CD4-positive, CD25-positive, alpha-beta regulatory T cell (primary cell): Measurements from ENCODE around the gene IGFN1. TPM values are rescaled to one million over a fixed set of nuclear protein-coding genes. Genes with fewer than 3 reads are reported as not detected.

ENCODE experiments used
- ATAC-seq, 2 donors: fragments of 150-1000 bp; cut with Tn5 transposase; one replicate each; pipeline ENCODE4 v1.10.0; 2021; ENCODE audit warnings: low read depth in 2 of 2, moderate number of reproducible peaks in 2 of 2, moderate library complexity in 1 of 2
- DNase-seq, 3 donors: peaks; one replicate each; pipeline versions ENCODE4 v3.0.0 to v3.0.0-alpha.2; 2012 to 2022; ENCODE audit warnings: mixed read lengths in 1 of 3
- H3K27ac ChIP-seq: one replicate; pipeline ENCODE4 v1.7.0; 2013; ENCODE audit warnings: mild to moderate bottlenecking, low read length; ENCODE audit not compliant: insufficient read depth, poor library complexity, severe bottlenecking
- H3K27me3 ChIP-seq: one replicate; pipeline ENCODE4 v1.7.0; 2013; ENCODE audit warnings: low read length; ENCODE audit not compliant: control insufficient read depth, insufficient read depth
- H3K36me3 ChIP-seq: one replicate; pipeline ENCODE4 v1.7.0; 2013; ENCODE audit warnings: mild to moderate bottlenecking, low read length, moderate library complexity; ENCODE audit not compliant: control insufficient read depth, insufficient read depth
- H3K4me1 ChIP-seq: 2 replicates; pipeline ENCODE4 v1.7.0; 2013; ENCODE audit warnings: mild to moderate bottlenecking, low read length; ENCODE audit not compliant: insufficient read depth, control insufficient read depth, poor library complexity, severe bottlenecking
- H3K4me3 ChIP-seq: one replicate; pipeline ENCODE4 v1.7.0; 2013; ENCODE audit warnings: low read depth, mild to moderate bottlenecking, low read length, moderate library complexity
- H3K9me3 ChIP-seq, 2 experiments: 1 replicate in 1 of 2; 2 replicates in 1 of 2; pipeline ENCODE4 v1.7.0; 2013; ENCODE audit warnings: low read length in 2 of 2, mild to moderate bottlenecking in 1 of 2, moderate library complexity in 1 of 2; ENCODE audit not compliant: control insufficient read depth in 2 of 2
- H3K27ac Mint-ChIP-seq, 3 donors: one replicate each; pipeline ENCODE4 v1.8.0; 2020 to 2022; ENCODE audit warnings: mild to moderate bottlenecking in 3 of 3, mixed read lengths in 3 of 3, moderate library complexity in 2 of 3
- H3K27me3 Mint-ChIP-seq: one replicate; pipeline ENCODE4 v1.8.0; 2022; ENCODE audit warnings: mild to moderate bottlenecking, mixed read lengths
- H3K36me3 Mint-ChIP-seq: one replicate; pipeline ENCODE4 v1.8.0; 2020; ENCODE audit warnings: mixed read lengths
- H3K4me1 Mint-ChIP-seq, 4 donors: one replicate each; pipeline ENCODE4 v1.8.0; 2020 to 2022; ENCODE audit warnings: mixed read lengths in 4 of 4, mild to moderate bottlenecking in 1 of 4
- H3K4me3 Mint-ChIP-seq, 4 donors: one replicate each; pipeline ENCODE4 v1.8.0; 2020 to 2022; ENCODE audit warnings: mild to moderate bottlenecking in 4 of 4, mixed read lengths in 4 of 4, moderate library complexity in 3 of 4
- H3K9me3 Mint-ChIP-seq, 7 donors: one replicate each; pipeline ENCODE4 v1.8.0; 2020 to 2022; ENCODE audit warnings: mixed read lengths in 7 of 7, mild to moderate bottlenecking in 3 of 7, moderate library complexity in 2 of 7
- polyA plus RNA-seq, 4 donors: library from polyadenylated mRNA; unstranded; fragments of 300-500 nt; fragmentation: Illumina TruSeq; gene quantifications; one replicate each; pipeline ENCODE4 v1.2.3, GENCODE V29; 2021
- total RNA-seq: library from RNA; stranded (reverse); gene quantifications from one replicate; pipeline ENCODE4 v1.2.3, GENCODE V29; 2022

IGFN1 gene
- total and polyA plus RNA-seq, 5 donors from 2014 or later, result not detected

DNA sequence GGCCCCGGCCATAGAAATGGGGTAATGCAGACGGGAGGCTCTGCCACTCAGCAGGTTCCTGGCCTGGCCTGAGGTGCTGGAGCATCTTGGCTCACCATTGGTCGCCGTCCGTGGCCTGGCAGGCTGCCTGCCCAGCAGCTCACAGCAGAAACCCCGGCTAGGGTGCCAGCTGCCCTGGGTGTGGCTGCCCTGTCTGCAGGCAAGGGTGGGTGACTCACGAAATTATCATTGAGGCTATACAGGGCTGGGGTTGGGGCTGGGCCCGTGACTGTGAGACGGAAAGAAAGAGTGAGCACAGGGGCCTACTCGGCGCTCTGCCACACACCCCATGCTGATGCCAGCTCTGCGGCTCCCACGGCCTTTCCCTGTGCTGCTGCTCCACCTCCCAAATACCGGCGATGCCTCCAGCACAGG is 84.6 kb downstream of the IGFN1 start:
- Mint-ChIP-seq H3K4me3 (no peak overlapping the region), H3K27ac (no peak overlapping the region), H3K9me3 (peaks cover 0 to 1% (median 0%) of the 10 kb centered on the region in 7 donors), H3K4me1 (no peaks in the 10 kb centered on the region), H3K27me3 (peaks cover 1% of the 10 kb centered on the region), H3K36me3 (no peaks in the 10 kb centered on the region)
- Histone ChIP-seq H3K27ac (no peak overlapping the region), H3K36me3 (no peaks in the 10 kb centered on the region), H3K27me3 (no peaks in the 10 kb centered on the region), H3K9me3 (no peaks in the 10 kb centered on the region), H3K4me3 (no peak overlapping the region), H3K4me1 (no peaks in the 10 kb centered on the region)
- ATAC-seq (no peak), DNase-seq (no peak)

DNA sequence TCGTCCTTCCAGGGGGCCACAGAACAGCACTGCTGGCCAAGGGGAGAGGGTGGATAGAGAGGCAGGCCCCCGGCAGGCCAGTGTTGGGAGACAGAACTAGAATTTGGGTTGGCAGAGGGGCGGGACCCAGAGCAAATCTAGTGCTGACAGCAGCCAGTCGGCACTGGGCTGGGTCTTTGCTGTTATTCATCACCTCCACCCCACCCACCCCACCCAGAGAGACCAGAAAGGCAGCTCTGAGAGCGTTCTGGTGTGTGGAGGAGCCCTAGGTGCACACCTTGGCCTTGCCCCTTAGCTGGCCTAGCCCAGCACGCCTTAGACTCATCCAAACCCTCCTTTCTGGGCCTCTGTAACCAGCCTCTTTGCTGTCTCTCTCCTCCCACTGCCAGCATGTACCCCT is 86.3 kb downstream of the IGFN1 start:
- Mint-ChIP-seq H3K27me3 (peaks cover 17% of the 10 kb centered on the region), H3K36me3 (no peaks in the 10 kb centered on the region), H3K9me3 (peaks cover 0 to 1% (median 0%) of the 10 kb centered on the region in 7 donors), H3K4me3 (no peak overlapping the region), H3K27ac (no peak overlapping the region), H3K4me1 (no peaks in the 10 kb centered on the region)
- Histone ChIP-seq H3K36me3 (no peaks in the 10 kb centered on the region), H3K27ac (no peak overlapping the region), H3K4me3 (no peak overlapping the region), H3K27me3 (peaks cover 3% of the 10 kb centered on the region), H3K9me3 (no peaks in the 10 kb centered on the region), H3K4me1 (no peaks in the 10 kb centered on the region)
- ATAC-seq (no peak), DNase-seq (no peak)

DNA sequence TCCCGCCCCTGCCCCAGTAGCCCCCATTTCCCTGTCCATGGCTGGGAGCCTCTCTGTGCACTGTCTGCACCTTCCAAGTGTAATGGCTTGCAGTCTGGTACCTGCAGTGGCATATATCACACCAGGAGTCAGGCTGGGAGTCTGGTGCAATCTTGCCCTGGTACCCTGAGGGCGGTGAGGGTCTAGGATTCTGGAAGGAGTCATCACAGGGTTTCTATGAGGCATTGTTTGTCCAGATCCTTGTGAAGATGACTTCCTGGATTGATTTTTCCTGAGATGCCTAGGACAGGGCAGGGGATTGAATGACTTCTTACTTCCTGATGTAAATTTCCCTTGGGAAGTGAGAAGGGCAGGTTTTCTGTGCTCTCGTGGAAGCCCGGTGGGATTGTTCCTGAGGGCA is 86.8 kb downstream of the IGFN1 start:
- Mint-ChIP-seq H3K36me3 (no peaks in the 10 kb centered on the region), H3K27ac (no peak overlapping the region), H3K9me3 (peaks cover 0 to 1% (median 0%) of the 10 kb centered on the region in 7 donors), H3K4me1 (no peaks in the 10 kb centered on the region), H3K4me3 (no peak overlapping the region), H3K27me3 (peaks cover 22% of the 10 kb centered on the region)
- Histone ChIP-seq H3K4me1 (no peaks in the 10 kb centered on the region), H3K27ac (no peak overlapping the region), H3K36me3 (no peaks in the 10 kb centered on the region), H3K4me3 (no peak overlapping the region), H3K9me3 (no peaks in the 10 kb centered on the region), H3K27me3 (peaks cover 5% of the 10 kb centered on the region)
- no peak for DNase-seq
- no peak for ATAC-seq

Other genes with a start within 250 kb of the IGFN1 start
- gene KIF21B, start 167.1 kb upstream of the IGFN1 start, total RNA-seq, result 96.9 TPM
- gene KIF21B, start 167.1 kb upstream of the IGFN1 start, polyA plus RNA-seq, result 1 to 10 TPM; 2.3 to 3.5 (median 3.0) TPM
- not detected for gene CACNA1S, start 78.4 kb upstream of the IGFN1 start, total RNA-seq
- gene CACNA1S, start 78.4 kb upstream of the IGFN1 start, polyA plus RNA-seq, result not detected
- gene ASCL5, start 63.6 kb upstream of the IGFN1 start, total RNA-seq, result 0.27 TPM
- under 1 TPM in 1 of 4 donors, not detected in 3; 0.08 TPM for gene ASCL5, start 63.6 kb upstream of the IGFN1 start, polyA plus RNA-seq
- 12.1 TPM for gene TMEM9, start 36.4 kb upstream of the IGFN1 start, total RNA-seq
- 10 to 100 TPM; 30.3 to 40.6 (median 36.3) TPM for gene TMEM9, start 36.4 kb upstream of the IGFN1 start, polyA plus RNA-seq
- not detected for gene PKP1, start 92.7 kb downstream of the IGFN1 start, total RNA-seq
- gene PKP1, start 92.7 kb downstream of the IGFN1 start, polyA plus RNA-seq, result not detected
- gene TNNT2, start 186.9 kb downstream of the IGFN1 start, total RNA-seq, result not detected
- gene TNNT2, start 186.9 kb downstream of the IGFN1 start, polyA plus RNA-seq, result not detected
- not detected for gene LAD1, start 208.5 kb downstream of the IGFN1 start, total RNA-seq
- gene LAD1, start 208.5 kb downstream of the IGFN1 start, polyA plus RNA-seq, result not detected
- not detected for gene TNNI1, start 230.9 kb downstream of the IGFN1 start, total RNA-seq
- gene TNNI1, start 230.9 kb downstream of the IGFN1 start, polyA plus RNA-seq, result not detected